GM13977 (cell line): ENCODE results near the gene KLC1.

Source experiments
- DNase-seq: peaks from one replicate; pipeline ENCODE4 v3.0.0; 2012; ENCODE audit warnings: low spot score
- CTCF ChIP-seq: IDR thresholded peaks from 2 replicates; pipeline ENCODE4 v1.5.1; 2012; ENCODE audit warnings: mild to moderate bottlenecking, control low read depth; ENCODE audit not compliant: insufficient read depth; ENCODE audit errors: extremely low read depth, missing control alignments
- in situ Hi-C: fragments of 300-500 bp; cut with MboI; formaldehyde crosslinking; loops from one replicate; pipeline ENCODE4 v1.12.0; 2022; ENCODE audit warnings: low sequenced_read_pairs, low pct_unique_long_range_greater_than_20kb, mixed read lengths, inconsistent platforms; ENCODE audit not compliant: unreplicated experiment

Gene KLC1

GRCh38 chr14:103728721-103729120, 99.7 kb downstream of the KLC1 start:
- in situ Hi-C loops: no loop called here
- TF ChIP-seq CTCF: no peak
- no peak for DNase-seq

- in situ Hi-C loops: no loop called here
- DNase-seq: no peak
- no peak for TF ChIP-seq CTCF
Observed at GRCh38 chr14:103729496-103730448, 100.8 kb downstream of the KLC1 start.

GRCh38 chr14:103730490-103731035, 101.6 kb downstream of the KLC1 start:
- no peak for TF ChIP-seq CTCF
- in situ Hi-C loops: no loop called here
- peak; percentile 36 for DNase-seq

GRCh38 chr14:103731481-103731880, 102.5 kb downstream of the KLC1 start:
- in situ Hi-C loops: no loop called here
- peak; percentile 25 for DNase-seq
- no peak for TF ChIP-seq CTCF

GRCh38 chr14:103731916-103732867, 103.2 kb downstream of the KLC1 start:
- DNase-seq: peak; percentile 28
- TF ChIP-seq CTCF: no peak
- in situ Hi-C loops: no loop called here
